HCT116 (cell line): ENCODE results near the gene LYSMD3. TPM values are rescaled to one million over a fixed set of nuclear protein-coding genes. Genes with fewer than 3 reads are reported as not detected.

Experiments
- ATAC-seq: fragments of 200-7000 bp; cut with Tn5 transposase; 2 replicates; pipeline ENCODE4 v1.9.1; 2020; ENCODE audit warnings: mild to moderate bottlenecking, moderate library complexity
- BruUV-seq: library from RNA; stranded (reverse); fragments of 400-500 nt; replicated peaks from 2 replicates; lab custom pipeline; 2021; lab: Mats Ljungman, UMichigan
- CTCF ChIA-PET: fragments of 300-600 bp; sonication (Branson Sonifier 250); formaldehyde crosslinking; loops from one replicate; lab custom pipeline; 2021; ENCODE audit warnings: antibody characterized with exemption; lab: Charles Lee
- POLR2A ChIA-PET: fragments of 300-600, 350-600 bp; sonication (Branson Sonifier 250); formaldehyde crosslinking; loops from one replicate; lab custom pipeline; 2021; ENCODE audit warnings: antibody characterized with exemption; lab: Charles Lee
- RAD21 ChIA-PET, 2 experiments: fragments of 300-600 bp; sonication (Branson Sonifier 250); formaldehyde crosslinking; loops; one replicate each; lab custom pipeline; 2023; ENCODE audit warnings: low total read pairs in 2 of 2; ENCODE audit not compliant: uncharacterized antibody in 2 of 2, unreplicated experiment in 2 of 2, low non-redundant PET in 1 of 2; lab: Charles Lee
- DNase-seq: peaks from one replicate; pipeline ENCODE4 v3.0.0-alpha.2; 2010; ENCODE audit warnings: low read depth, low spot score
- H2AFZ ChIP-seq: fragments of 200-600 bp; shearing (Covaris generic), sonication (generic); 2 replicates; pipeline ENCODE4 v1.6.1; 2017; ENCODE audit warnings: low read depth, mixed run types, mixed read lengths, antibody characterized with exemption, low read length; ENCODE audit not compliant: poor library complexity, severe bottlenecking
- H3K27ac ChIP-seq: 2 replicates; pipeline ENCODE4 v1.5.1; 2012; ENCODE audit warnings: low read depth, low read length
- H3K27me3 ChIP-seq: fragments of 200-600 bp; sonication (generic); 2 replicates; pipeline ENCODE4 v1.6.1; 2016; ENCODE audit warnings: mixed run types, low read length, mixed read lengths; ENCODE audit not compliant: insufficient read depth
- H3K36me3 ChIP-seq, 2 experiments: fragments of 200-500 bp in 1 of 2; fragments of 200-600 bp in 1 of 2; sonication (Bioruptor generic) in 1 of 2; sonication (generic) in 1 of 2; 2 replicates each; pipeline versions ENCODE4 v1.5.1 to v1.6.1; 2014 to 2016; ENCODE audit warnings: low read length in 2 of 2, inconsistent platforms in 1 of 2, mixed read lengths in 1 of 2, mixed run types in 1 of 2; ENCODE audit not compliant: insufficient read depth in 2 of 2, control insufficient read depth in 1 of 2
- H3K4me1 ChIP-seq, 2 experiments: fragments of 200-600 bp in 1 of 2; sonication (generic) in 1 of 2; 2 replicates each; pipeline versions ENCODE4 v1.5.1 to v1.6.1; 2012 to 2017; ENCODE audit warnings: low read length in 2 of 2, inconsistent platforms in 1 of 2, mild to moderate bottlenecking in 1 of 2, mixed read lengths in 1 of 2, mixed run types in 1 of 2, moderate library complexity in 1 of 2; ENCODE audit not compliant: insufficient read depth in 2 of 2, control insufficient read depth in 1 of 2
- H3K4me2 ChIP-seq: fragments of 200-600 bp; sonication (generic); 2 replicates; pipeline ENCODE4 v1.6.1; 2017; ENCODE audit warnings: mixed run types, low read length, mixed read lengths
- H3K4me3 ChIP-seq, 2 experiments: fragments of 200-600 bp in 1 of 2; sonication (generic) in 1 of 2; replicated peaks in 1 of 2; 2 replicates each; pipeline ENCODE4 v1.5.1; 2011 to 2016; ENCODE audit warnings: low read length in 2 of 2, control low read depth in 1 of 2, low read depth in 1 of 2, mild to moderate bottlenecking in 1 of 2, mixed read lengths in 1 of 2, mixed run types in 1 of 2
- H3K79me2 ChIP-seq: fragments of 200-600 bp; sonication (generic); 2 replicates; pipeline ENCODE4 v1.6.1; 2017; ENCODE audit warnings: mild to moderate bottlenecking, mixed run types, low read length, moderate library complexity, mixed read lengths; ENCODE audit not compliant: insufficient read depth
- H3K9ac ChIP-seq: fragments of 200-600 bp; sonication (generic); 2 replicates; pipeline ENCODE4 v1.6.1; 2016; ENCODE audit warnings: low read length, mixed read lengths
- H3K9me2 ChIP-seq: fragments of 200-600 bp; sonication (generic), shearing (Covaris generic); 2 replicates; pipeline ENCODE4 v1.6.1; 2017; ENCODE audit warnings: mixed run types, mild to moderate bottlenecking, moderate library complexity; ENCODE audit not compliant: insufficient read depth
- H3K9me3 ChIP-seq, 2 experiments: fragments of 200-500 bp in 1 of 2; fragments of 200-600 bp in 1 of 2; sonication (Bioruptor generic) in 1 of 2; sonication (generic) in 1 of 2; 2 replicates each; pipeline ENCODE4 v1.6.1; 2014 to 2017; ENCODE audit warnings: low read length in 2 of 2, mixed read lengths in 2 of 2, inconsistent platforms in 1 of 2, low read depth in 1 of 2, mild to moderate bottlenecking in 1 of 2, mixed run types in 1 of 2, moderate library complexity in 1 of 2; ENCODE audit not compliant: control insufficient read depth in 1 of 2, insufficient read depth in 1 of 2
- H4K20me1 ChIP-seq: fragments of 200-600 bp; sonication (generic), shearing (Covaris generic); 2 replicates; pipeline ENCODE4 v1.6.1; 2017; ENCODE audit warnings: mixed run types, mild to moderate bottlenecking, moderate library complexity; ENCODE audit not compliant: insufficient read depth
- CBX3 ChIP-seq: IDR thresholded peaks from 2 replicates; pipeline ENCODE4 v1.6.1; 2012; ENCODE audit warnings: low read depth
- CEBPB ChIP-seq: IDR thresholded peaks from 2 replicates; pipeline ENCODE4 v1.6.1; 2012; ENCODE audit warnings: low read depth
- EGR1 ChIP-seq: IDR thresholded peaks from 2 replicates; pipeline ENCODE4 v1.6.1; 2012; ENCODE audit warnings: low read depth
- ELF1 ChIP-seq: IDR thresholded peaks from 2 replicates; pipeline ENCODE4 v1.6.1; 2012; ENCODE audit warnings: low read depth, borderline replicate concordance
- EZH2phosphoT487 ChIP-seq: fragments of 200-600 bp; IDR thresholded peaks from 2 replicates; pipeline ENCODE4 v1.6.1; 2018; ENCODE audit warnings: antibody characterized with exemption, borderline replicate concordance
- JUND ChIP-seq: IDR thresholded peaks from 2 replicates; pipeline ENCODE4 v1.6.1; 2012
- POLR2A ChIP-seq: IDR thresholded peaks from 2 replicates; pipeline ENCODE4 v1.7.0; 2011; ENCODE audit warnings: borderline replicate concordance; ENCODE audit not compliant: insufficient read depth, insufficient read length; ENCODE audit errors: extremely low read depth
- POLR2AphosphoS5 ChIP-seq: IDR thresholded peaks from 2 replicates; pipeline ENCODE4 v1.6.1; 2011; ENCODE audit warnings: mild to moderate bottlenecking, low read depth, low read length, moderate library complexity
- RAD21 ChIP-seq: IDR thresholded peaks from 2 replicates; pipeline ENCODE4 v1.6.1; 2012; ENCODE audit warnings: low read depth, mild to moderate bottlenecking
- SP1 ChIP-seq: IDR thresholded peaks from 2 replicates; pipeline ENCODE4 v1.6.1; 2012; ENCODE audit warnings: low read depth
- TCF7L2 ChIP-seq: IDR thresholded peaks from 2 replicates; pipeline ENCODE4 v1.7.0; 2011; ENCODE audit warnings: borderline replicate concordance, inconsistent platforms; ENCODE audit not compliant: insufficient read depth, insufficient read length; ENCODE audit errors: extremely low read depth
- YY1 ChIP-seq: IDR thresholded peaks from 2 replicates; pipeline ENCODE4 v1.6.1; 2011; ENCODE audit warnings: low read length, low read depth, moderate library complexity, mild to moderate bottlenecking; ENCODE audit not compliant: insufficient replicate concordance; ENCODE audit errors: extremely low read depth
- ZBTB33 ChIP-seq: IDR thresholded peaks from 2 replicates; pipeline ENCODE4 v1.6.1; 2011; ENCODE audit warnings: mild to moderate bottlenecking, low read length, moderate library complexity; ENCODE audit not compliant: insufficient replicate concordance; ENCODE audit errors: extremely low read depth
- ZFX ChIP-seq: fragments of 450-650 bp; IDR thresholded peaks from 2 replicates; pipeline ENCODE4 v1.6.1; 2017
- ZNF274 ChIP-seq: fragments of 200-500 bp; sonication (Bioruptor generic); IDR thresholded peaks from 2 replicates; pipeline ENCODE4 v1.6.1; 2014; ENCODE audit warnings: mild to moderate bottlenecking, low read depth, low read length, inconsistent platforms
- intact Hi-C: fragments of 100-400 bp; cut with micrococcal nuclease; formaldehyde crosslinking; loops from 2 replicates; pipeline ENCODE4 v1.10.0; 2022
- total RNA-seq: library from RNA; stranded (reverse); gene quantifications from one replicate; pipeline ENCODE4 v1.2.1, GENCODE V29; 2021; ENCODE audit not compliant: unreplicated experiment
- TF ChIP-seq, protein P1 (sequence below): IDR thresholded peaks from 2 replicates; pipeline ENCODE4 v1.6.1; 2012; ENCODE audit warnings: low read depth
- TF ChIP-seq, protein P2 (sequence below), 3 experiments: fragments of 200-600 bp in 1 of 3; sonication (generic) in 1 of 3; IDR thresholded peaks in 2 of 3; conservative IDR thresholded peaks in 1 of 3; 2 replicates each; pipeline ENCODE4 v1.5.1; 2012 to 2017; ENCODE audit warnings: low read depth in 2 of 3, low read length in 2 of 3, antibody characterized with exemption in 1 of 3, borderline replicate concordance in 1 of 3, control low read depth in 1 of 3, mild to moderate bottlenecking in 1 of 3, mixed read lengths in 1 of 3, mixed run types in 1 of 3, moderate library complexity in 1 of 3; ENCODE audit not compliant: insufficient read depth in 1 of 3
- TF ChIP-seq, protein P3 (sequence below): IDR thresholded peaks from 2 replicates; pipeline ENCODE4 v1.6.1; 2012
- TF ChIP-seq, protein P4 (sequence below): IDR thresholded peaks from 2 replicates; pipeline ENCODE4 v1.6.1; 2012

LYSMD3 gene
- total RNA-seq, 1 experiment from 2014 or later: 18.0 TPM

DNA sequence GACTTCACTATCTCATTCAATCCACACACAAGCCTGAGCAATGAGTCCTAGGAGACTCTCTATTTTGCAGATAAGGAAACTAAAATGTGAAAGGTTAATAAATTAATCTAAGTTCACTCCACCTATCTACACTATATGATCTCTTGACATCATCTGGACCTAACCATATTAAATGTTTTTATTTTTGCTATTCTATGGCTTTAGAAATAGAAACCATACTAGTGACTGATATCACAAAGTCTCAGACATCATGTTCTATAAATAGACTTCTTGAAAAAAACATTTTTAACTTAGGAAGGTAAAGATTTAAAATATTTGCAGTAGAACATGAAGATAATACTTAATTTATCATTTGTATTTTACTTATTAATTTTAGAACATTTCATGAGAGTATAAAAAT lies 19.8 kb upstream of the LYSMD3 start:
- no peaks in the 10 kb centered on the region for H3K9me3 ChIP-seq
- H3K27me3 ChIP-seq: no peaks in the 10 kb centered on the region
- no peaks in the 10 kb centered on the region for H3K9me2 ChIP-seq
- no peak overlapping the region for H3K9ac ChIP-seq
- ATAC-seq: no peak
- H3K4me3 ChIP-seq: no peak overlapping the region
- DNase-seq: no peak
- no peaks in the 10 kb centered on the region for H3K36me3 ChIP-seq
- no peaks in the 10 kb centered on the region for H4K20me1 ChIP-seq
- H3K4me2 ChIP-seq: no peak overlapping the region
- intact Hi-C loops: no loop called here
- ChIA-PET RAD21 (no interaction called here), CTCF (no interaction called here), POLR2A (no interaction called here)
- peaks cover 0 to 8% of the 10 kb centered on the region in 2 experiments; a peak in 2 of 4 replicates for H3K4me1 ChIP-seq
- no peaks in the 10 kb centered on the region for H3K79me2 ChIP-seq
- no peak overlapping the region for H3K27ac ChIP-seq
- peak overlapping the region; percentile 95 for H2AFZ ChIP-seq
- BruUV-seq: no TSS peak
- TF ChIP-seq YY1 (no peak), RAD21 (no peak), ZNF274 (no peak), CBX3 (no peak), TCF7L2 (no peak), EGR1 (no peak), EZH2phosphoT487 (no peak), SP1 (no peak), ZFX (no peak), JUND (no peak), ELF1 (no peak), ZBTB33 (no peak), POLR2AphosphoS5 (no peak), CEBPB (no peak), POLR2A (no peak)
- TF ChIP-seq, protein P1, sequence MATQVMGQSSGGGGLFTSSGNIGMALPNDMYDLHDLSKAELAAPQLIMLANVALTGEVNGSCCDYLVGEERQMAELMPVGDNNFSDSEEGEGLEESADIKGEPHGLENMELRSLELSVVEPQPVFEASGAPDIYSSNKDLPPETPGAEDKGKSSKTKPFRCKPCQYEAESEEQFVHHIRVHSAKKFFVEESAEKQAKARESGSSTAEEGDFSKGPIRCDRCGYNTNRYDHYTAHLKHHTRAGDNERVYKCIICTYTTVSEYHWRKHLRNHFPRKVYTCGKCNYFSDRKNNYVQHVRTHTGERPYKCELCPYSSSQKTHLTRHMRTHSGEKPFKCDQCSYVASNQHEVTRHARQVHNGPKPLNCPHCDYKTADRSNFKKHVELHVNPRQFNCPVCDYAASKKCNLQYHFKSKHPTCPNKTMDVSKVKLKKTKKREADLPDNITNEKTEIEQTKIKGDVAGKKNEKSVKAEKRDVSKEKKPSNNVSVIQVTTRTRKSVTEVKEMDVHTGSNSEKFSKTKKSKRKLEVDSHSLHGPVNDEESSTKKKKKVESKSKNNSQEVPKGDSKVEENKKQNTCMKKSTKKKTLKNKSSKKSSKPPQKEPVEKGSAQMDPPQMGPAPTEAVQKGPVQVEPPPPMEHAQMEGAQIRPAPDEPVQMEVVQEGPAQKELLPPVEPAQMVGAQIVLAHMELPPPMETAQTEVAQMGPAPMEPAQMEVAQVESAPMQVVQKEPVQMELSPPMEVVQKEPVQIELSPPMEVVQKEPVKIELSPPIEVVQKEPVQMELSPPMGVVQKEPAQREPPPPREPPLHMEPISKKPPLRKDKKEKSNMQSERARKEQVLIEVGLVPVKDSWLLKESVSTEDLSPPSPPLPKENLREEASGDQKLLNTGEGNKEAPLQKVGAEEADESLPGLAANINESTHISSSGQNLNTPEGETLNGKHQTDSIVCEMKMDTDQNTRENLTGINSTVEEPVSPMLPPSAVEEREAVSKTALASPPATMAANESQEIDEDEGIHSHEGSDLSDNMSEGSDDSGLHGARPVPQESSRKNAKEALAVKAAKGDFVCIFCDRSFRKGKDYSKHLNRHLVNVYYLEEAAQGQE: no peak
- TF ChIP-seq, protein P2, sequence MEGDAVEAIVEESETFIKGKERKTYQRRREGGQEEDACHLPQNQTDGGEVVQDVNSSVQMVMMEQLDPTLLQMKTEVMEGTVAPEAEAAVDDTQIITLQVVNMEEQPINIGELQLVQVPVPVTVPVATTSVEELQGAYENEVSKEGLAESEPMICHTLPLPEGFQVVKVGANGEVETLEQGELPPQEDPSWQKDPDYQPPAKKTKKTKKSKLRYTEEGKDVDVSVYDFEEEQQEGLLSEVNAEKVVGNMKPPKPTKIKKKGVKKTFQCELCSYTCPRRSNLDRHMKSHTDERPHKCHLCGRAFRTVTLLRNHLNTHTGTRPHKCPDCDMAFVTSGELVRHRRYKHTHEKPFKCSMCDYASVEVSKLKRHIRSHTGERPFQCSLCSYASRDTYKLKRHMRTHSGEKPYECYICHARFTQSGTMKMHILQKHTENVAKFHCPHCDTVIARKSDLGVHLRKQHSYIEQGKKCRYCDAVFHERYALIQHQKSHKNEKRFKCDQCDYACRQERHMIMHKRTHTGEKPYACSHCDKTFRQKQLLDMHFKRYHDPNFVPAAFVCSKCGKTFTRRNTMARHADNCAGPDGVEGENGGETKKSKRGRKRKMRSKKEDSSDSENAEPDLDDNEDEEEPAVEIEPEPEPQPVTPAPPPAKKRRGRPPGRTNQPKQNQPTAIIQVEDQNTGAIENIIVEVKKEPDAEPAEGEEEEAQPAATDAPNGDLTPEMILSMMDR (IDR thresholded peaks at IDR 0.05 in 2 of 3, conservative IDR thresholded peaks at IDR 0.05 in 1 of 3; ENCODE audit: borderline replicate concordance in 1 of 3, insufficient read depth in 1 of 3, low read depth in 2 of 3, low read length in 2 of 3): no peak
- TF ChIP-seq, protein P3, sequence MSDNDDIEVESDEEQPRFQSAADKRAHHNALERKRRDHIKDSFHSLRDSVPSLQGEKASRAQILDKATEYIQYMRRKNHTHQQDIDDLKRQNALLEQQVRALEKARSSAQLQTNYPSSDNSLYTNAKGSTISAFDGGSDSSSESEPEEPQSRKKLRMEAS: no peak
- TF ChIP-seq, protein P4, sequence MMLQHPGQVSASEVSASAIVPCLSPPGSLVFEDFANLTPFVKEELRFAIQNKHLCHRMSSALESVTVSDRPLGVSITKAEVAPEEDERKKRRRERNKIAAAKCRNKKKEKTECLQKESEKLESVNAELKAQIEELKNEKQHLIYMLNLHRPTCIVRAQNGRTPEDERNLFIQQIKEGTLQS: no peak
